ENCODE measurements around the gene PRDM15.
A peak's percentile ranks its signal among the peaks of the same experiment; 100 is the strongest.

Gene PRDM15

GRCh38 chr21:41864311-41865001 is 14.7 kb downstream of the PRDM15 start:
- no peak for DNase-seq (ENCODE audit: low read depth)

GRCh38 chr21:41863439-41863740 is 15.8 kb downstream of the PRDM15 start:
- DNase-seq (ENCODE audit: low read depth), result no peak

GRCh38 chr21:41861987-41862386 is 17.2 kb downstream of the PRDM15 start:
- no peak for DNase-seq (ENCODE audit: low read depth)

DNA sequence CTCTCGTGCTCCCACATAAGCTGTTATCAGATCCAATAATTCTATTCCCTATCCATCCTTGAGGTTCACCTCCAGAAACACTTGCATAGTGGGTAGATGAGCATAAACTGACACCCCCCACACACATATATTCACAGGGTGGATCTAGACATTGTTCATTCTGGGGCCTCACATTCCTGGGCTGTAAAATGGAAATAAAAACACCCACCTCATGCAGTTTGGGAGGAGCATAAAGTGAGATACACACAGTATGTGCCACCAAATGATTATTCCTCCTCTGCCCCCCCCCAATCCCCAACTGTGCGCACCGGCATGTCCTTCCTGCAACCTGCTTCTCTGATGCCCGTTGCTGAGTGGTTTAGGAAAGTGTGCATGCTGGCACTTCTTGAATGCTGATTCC is 17.9 kb downstream of the PRDM15 start:
- no peak for DNase-seq (ENCODE audit: low read depth)

GRCh38 chr21:41859297-41859980 is 19.7 kb downstream of the PRDM15 start:
- DNase-seq (ENCODE audit: low read depth), result no peak

GRCh38 chr21:41858466-41859296 is 20.5 kb downstream of the PRDM15 start:
- DNase-seq (ENCODE audit: low read depth), result no peak

GRCh38 chr21:41857771-41858300 is 21.3 kb downstream of the PRDM15 start:
- no peak for DNase-seq (ENCODE audit: low read depth)

DNA sequence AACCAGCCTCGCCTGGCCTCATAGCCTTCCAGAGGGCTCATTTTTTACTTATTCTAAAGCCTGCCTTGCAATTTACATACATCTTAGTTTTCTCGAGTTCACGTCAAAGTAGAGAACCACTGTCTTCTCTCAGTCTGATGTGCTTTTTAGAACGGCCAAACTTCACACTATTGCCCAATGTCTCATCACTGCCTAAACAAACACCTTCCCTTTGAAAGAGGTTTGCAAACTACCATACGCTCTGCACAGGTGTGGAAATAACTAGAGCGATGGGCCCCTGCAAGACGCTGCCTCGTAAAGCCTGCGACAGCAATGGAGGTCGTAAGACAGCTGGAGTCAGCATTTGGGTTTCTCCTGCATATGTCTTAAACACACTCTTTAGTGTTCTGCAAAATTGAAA is 22.6 kb downstream of the PRDM15 start:
- DNase-seq (ENCODE audit: low read depth), result no peak

GRCh38 chr21:41854426-41854995 is 24.6 kb downstream of the PRDM15 start:
- no peak for DNase-seq (ENCODE audit: low read depth)

DNA sequence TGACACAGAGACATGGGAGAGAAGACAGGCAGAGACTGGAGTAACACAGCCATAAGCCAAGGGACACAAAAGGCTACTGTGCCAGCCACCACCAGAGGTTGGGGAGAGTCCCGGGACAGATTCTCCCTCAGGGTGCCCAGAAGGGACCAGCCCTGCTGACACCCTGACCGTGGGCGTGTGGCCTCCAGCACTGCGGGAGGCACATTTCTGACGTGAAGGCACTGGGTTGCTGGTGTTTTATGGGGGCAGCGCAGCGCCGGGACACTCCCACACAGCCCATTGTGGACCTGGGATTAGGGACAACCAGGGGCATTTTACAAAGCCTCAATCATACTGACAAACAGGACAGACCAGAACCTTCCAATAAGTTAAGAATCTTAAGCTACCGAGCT is 26.2 kb downstream of the PRDM15 start:
- DNase-seq (ENCODE audit: low read depth), result no peak

DNA sequence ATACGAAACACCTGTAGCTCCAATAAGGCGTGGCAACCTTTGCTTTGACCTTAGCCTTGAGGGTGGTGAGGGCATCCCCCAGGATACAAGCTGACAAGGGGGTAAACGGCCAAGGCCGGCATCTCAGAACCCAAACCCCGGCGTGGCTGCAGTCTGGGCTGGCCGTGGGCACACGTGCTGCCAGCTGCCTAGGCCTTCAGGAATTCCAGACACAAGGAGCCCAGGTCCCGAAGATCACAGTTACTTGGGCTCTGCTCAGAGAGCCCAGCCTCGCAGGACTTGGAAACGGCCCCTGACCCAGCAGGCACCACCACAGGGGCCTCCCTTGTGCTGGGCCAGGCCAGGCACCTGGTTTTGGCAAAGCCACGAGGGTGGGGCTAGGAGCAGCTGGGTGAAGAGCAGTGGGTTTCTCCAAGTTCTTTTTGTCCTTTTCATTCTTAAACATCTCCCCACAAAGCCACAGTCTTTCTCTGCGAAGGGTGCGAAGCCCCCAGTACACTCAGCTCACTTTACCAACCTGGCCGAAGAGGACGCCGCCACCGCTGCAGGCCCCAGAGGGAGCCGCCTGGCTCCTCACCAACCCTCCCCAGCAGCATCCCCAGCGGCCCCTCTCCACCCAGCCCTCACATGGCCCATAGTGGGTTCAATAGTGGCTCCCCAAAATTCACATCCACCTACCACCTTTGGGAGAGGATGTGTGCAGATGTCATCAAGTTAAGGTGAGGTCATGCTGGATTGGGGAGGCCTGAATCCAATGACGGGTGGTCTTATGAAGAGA is 26.8 kb downstream of the PRDM15 start:
- DNase-seq (ENCODE audit: low read depth), result no peak

DNA sequence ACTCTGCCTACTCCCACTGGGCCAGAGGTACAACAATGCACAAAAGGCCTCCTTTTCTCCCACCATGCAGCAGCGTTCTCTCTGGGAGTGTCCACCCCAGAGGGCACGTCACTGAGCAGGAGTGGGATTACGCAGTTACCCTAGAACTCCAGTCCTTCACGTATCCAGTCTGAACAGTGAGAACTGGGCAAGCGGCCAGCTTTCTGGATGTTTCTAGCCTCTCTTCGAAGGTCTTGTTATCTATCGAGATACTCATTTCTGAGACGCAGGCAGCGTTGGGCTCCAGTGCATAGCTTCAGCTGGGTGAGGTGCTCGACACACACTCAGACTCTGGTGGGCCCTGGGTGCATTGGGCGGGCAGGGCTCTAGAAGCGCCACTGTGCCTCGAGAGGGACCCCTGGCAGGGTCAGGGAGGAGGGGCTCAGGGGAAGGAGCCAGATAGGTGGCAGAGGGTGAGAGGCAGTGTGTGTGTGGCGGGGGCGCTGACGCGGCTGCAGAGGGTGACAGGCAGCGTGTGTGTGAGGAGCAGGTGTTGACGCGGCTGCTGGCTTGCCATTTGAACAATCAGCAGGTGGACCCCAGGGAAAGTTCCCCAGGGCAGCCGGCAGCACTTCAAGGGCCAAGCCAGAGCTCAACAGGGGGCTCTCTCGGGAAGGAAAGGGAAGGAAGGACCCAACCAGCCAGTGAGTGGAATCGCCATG is 27.9 kb downstream of the PRDM15 start:
- no peak for DNase-seq (ENCODE audit: low read depth)

DNA sequence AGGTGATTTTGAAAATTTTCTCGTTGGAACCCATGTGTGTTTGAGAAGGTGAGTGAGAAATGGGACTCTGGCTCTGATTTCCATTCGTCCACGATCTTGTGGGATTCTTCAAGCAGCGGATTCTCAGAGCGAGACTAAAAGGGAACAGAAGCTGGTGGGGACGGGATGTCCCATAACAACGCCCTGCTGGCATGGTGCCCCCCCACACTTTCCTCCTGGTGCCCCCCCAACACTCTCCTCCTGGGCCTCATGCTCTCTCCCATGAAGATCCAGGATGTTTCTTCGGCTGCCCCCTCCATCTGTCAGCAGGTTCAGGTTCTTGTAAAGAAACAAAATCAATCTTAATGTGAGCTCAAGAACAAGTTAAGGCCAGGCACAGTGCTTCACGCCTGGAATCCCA is 29.1 kb downstream of the PRDM15 start:
- DNase-seq (ENCODE audit: low read depth), result no peak

DNA sequence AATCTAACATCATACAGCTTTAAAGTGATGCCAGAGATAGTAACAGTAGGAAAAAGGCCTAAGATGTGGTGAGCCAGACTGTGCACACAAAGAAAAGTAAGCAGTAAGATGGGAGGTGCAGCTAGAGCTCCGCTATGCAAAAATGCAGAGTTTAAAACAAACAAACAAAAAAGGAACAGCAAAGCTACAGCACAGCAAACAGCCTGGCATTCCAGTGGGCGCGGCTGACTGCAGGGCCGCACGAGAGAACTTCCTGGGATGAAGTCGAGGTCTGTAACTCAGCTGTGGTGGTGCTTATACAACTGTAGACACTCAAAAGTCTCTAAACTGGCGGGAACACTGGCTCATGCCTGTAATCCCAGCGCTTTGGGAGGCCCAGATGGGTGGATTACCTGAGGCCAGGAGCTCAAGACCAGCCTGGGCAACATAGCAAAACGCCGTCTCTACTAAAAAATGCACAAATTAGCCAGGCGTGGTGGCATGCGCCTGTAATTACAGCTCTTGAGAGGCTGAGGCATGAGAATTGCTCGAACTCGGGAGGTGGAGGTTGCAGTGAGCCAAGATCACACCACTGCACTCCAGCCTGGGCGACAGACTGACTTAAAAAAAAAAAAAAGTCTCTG is 30.1 kb downstream of the PRDM15 start:
- no peak for DNase-seq (ENCODE audit: low read depth)

GRCh38 chr21:41848533-41848932 is 30.6 kb downstream of the PRDM15 start:
- no peak for DNase-seq (ENCODE audit: low read depth)

- no peak for DNase-seq (ENCODE audit: low read depth)
Measured at GRCh38 chr21:41847066-41847804, 31.9 kb downstream of the PRDM15 start.

DNA sequence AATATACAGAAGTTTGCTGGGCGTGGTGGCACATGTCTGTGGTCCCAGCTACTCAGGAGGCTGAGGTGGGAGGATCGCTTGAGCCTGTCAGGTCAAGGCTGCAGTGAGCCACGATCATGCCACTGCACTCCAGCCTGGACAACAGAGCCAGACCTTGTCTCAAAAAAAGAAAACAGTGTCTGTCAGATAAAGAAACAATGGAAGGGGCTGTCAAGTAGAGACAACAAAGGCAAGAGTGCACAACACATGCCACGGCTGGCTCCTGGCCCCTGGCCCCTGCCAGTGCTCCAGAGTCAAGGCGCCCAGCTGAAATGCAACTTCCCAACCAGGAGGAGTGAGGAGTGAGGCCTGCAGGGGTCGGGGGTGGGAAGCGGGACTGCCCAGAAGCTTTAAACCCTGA is 32.6 kb downstream of the PRDM15 start:
- no peak for DNase-seq (ENCODE audit: low read depth)

DNA sequence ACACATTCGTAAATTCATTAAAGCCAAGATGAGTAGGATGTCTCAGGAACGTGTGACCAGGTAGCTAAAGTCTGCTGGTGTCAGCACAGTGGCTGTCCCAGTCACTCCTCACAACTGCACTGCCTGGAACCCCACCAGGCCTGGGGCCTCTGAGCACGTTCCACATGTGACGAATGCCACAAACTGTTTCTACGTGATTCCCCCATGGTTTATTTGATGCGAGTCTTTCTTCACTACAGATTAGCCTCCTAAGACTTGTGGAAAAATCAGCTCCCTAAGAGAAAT is 33.2 kb downstream of the PRDM15 start:
- DNase-seq (ENCODE audit: low read depth), result no peak

GRCh38 chr21:41845310-41846032 is 33.7 kb downstream of the PRDM15 start:
- peak; percentile 14 for DNase-seq (ENCODE audit: low read depth)

GRCh38 chr21:41843584-41843983 is 35.6 kb downstream of the PRDM15 start:
- DNase-seq (ENCODE audit: low read depth), result no peak

Data from ELR (cell line).